HG02798 (cell line): ENCODE measurements around the gene SCT.

ENCODE experiments used
- ATAC-seq: cut with Tn5 transposase; IDR thresholded peaks from one replicate; pipeline ENCODE4 v1.9.1; 2021; ENCODE audit warnings: mild to moderate bottlenecking; ENCODE audit not compliant: unreplicated experiment, poor library complexity

The SCT gene

DNA sequence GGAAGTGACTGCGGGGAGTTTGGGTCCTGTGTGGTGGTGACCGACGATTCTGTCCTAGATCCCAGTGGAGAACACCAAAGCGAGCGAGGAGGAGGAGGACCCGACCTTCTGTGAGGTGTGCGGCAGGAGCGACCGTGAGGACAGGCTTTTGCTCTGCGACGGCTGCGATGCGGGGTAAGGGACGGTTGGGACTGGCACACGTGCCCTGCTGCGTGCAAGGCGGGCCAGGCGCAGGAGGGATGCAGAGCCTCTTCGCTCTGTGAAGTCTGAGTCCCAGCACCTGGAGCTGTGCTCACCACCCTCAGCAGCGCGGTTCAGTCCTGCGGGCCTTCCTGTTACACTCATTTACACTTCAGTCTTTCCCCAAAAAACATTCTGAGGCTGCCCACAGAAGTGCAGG lies 34.5 kb downstream of the SCT start:
- ATAC-seq: no peak

DNA sequence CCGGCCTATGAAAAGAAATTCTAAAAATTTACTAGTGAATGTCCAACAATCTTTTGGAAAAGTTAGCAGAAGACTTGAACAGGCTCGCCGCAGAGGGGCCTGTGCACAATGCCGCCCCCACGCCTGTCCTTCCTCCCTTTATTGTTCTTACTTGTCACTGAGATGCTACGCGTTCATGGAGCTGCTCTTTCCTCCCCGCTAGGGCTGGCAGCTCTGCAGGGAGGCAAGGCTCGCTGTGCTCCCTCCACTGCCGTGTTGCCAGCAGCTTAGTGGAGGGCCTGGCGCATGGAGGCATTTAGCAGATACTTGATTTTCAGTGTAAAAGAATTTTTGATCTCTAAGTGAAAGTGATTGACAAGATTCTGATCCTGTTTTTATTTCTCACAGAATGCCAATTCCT lies 36.0 kb downstream of the SCT start:
- ATAC-seq: no peak

DNA sequence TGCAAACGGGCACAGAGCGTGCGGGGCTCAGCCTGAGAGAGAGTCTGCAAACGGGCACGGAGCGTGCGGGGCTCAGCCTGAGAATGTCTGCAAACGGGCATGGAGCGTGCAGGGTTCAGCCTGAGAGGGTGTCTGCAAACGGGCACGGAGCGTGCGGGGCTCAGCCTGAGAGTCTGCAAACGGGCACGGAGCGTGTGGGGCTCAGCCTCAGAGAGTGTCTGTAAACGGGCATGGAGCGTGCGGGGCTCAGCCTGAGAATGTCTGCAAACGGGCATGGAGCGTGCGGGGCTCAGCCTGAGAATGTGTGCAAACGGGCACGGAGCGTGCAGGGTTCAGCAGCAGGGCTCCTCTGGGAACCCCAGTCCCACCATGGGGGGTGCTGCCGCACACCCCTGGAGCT lies 37.2 kb downstream of the SCT start:
- no peak for ATAC-seq

DNA sequence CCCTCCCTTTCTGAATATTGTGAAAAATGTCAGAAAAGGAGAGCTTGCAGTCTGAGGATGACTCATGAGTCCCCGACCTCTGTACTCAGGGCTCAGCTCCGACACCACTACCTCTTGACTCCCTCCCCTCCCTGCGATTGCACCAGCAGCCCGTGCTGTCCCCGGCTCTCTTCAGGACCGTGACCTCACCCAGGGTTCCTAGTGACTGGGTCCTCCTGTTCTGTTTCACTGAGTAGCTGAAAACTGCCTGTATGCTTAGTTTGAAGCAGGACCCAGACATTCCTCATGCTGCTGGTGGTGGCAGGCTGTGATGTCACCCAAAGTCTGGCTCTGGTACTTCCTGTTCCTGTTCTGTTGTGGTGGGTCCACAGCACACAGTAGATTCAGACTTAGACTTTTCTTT lies 39.0 kb downstream of the SCT start:
- ATAC-seq: no peak

DNA sequence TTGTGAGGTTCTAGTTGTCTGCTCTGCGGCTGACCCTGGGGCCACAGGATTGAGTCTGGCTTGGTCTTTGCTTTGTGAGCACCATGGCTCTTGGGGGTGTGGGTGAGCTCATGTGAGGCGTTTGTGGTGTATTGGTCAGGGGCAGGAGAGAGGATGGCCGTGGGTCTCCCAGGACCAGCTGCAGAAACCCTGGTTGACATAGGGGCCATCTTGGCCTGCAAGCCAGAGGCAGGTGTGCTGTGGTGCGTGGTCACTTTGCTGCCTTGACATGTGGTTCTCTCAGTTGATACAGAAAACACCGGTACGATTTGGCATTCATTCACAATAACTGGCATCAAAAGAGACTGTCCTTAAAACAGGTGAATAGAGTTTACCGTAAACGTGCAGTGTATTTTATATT lies 39.4 kb downstream of the SCT start:
- no peak for ATAC-seq

DNA sequence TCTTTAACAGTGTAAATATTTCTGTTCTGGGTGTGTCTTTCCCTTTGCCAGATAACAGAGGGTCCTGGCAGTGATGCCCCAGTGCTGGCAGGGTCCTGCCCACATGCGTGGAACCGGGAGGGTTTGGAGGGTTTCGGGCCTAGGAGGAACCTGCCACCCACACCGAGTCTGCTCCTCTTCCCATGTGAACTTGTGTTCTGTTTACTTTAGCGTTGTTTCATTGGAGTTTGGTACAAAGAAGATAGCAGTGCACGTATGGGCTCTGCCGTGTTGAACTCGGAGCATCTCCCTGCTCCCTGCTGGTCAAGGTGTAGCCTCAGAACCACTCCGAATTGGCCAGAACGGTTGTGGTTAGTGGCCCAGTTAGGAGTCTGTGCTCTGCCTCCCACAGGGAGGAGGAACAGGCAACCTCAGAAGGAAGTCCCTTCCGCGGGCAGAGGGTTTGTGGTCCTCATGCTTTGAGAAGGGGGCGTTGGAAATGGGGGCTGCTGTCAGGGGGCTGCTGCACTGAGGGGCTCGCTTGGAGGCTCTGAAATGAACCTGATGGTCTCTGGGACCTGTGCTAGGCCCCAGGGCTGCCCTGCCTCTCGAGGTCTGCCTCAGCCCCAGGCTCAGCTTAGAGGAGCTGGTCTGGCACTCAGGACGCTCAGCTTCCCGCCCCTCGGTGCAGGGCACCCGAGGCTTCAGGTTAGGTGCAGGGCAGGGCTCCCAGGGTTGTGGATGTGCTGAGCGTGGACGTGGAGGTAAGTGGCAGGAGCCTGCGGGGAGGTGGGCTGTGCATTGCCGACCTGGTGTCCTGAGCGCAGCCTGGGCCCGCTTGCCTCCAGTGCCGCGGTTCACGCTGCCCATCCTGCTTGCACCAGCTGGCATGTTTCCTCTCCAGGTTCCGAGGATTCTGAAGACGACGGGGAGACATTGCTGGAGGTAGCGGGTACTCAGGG lies 40.3 kb downstream of the SCT start:
- ATAC-seq: no peak

DNA sequence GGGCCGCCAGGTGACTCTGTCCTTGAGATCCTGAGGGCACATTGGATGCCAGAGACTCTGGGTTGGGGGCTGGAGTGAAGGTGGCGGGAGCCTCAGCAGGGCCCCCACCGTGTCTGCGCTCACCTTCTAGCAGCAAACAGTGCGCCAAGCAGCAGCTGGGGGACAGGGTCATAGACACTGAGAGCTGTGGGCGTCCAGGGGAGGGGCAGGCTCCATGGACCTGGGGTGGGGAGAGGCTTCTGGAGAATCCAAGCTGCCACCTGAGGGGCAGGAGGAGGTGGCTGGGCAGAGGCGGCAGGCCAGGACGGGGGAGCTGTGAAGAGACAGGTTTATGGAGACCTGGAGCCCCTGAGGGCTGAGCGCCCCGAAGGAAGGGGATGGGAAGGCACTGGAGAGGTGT lies 42.7 kb downstream of the SCT start:
- ATAC-seq: no peak

DNA sequence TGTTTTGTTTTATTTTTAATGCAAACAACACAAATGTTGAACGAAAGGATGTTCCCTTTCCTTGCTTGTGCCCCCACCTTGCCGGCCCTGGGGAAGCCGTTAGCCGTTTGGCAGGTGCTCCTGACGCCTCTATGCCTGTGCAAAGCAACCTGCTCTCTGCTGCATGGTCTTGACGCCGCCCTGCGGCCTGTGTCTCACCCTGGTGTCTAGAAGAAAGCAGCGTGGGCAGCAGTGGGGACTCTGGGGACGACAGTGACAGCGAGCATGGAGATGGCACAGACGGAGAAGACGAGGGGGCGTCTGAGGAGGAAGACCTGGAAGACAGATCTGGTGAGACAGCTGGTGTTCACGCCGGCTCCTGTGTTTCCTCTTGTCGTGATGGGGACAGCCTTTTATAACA lies 45.2 kb downstream of the SCT start:
- ATAC-seq: no peak

DNA sequence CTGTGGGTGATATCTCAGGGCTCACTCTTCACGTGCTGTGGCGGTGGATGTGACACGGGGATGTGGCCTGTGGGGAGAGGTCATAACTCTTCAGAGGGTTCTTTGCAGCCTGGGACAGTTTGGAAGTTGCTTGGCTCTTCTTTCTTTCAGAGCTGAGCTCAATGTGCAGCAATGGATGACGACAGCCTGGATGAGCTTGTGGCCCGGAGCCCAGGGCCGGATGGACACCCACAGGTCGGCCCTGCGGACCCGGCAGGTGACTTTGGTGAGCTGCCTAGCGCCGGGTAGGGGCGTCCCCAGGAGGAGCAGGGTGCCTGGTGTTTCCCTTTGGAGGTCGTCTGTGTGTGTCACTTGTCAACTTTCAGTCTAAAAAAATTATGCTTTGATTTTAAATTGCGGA lies 45.6 kb downstream of the SCT start:
- no peak for ATAC-seq

DNA sequence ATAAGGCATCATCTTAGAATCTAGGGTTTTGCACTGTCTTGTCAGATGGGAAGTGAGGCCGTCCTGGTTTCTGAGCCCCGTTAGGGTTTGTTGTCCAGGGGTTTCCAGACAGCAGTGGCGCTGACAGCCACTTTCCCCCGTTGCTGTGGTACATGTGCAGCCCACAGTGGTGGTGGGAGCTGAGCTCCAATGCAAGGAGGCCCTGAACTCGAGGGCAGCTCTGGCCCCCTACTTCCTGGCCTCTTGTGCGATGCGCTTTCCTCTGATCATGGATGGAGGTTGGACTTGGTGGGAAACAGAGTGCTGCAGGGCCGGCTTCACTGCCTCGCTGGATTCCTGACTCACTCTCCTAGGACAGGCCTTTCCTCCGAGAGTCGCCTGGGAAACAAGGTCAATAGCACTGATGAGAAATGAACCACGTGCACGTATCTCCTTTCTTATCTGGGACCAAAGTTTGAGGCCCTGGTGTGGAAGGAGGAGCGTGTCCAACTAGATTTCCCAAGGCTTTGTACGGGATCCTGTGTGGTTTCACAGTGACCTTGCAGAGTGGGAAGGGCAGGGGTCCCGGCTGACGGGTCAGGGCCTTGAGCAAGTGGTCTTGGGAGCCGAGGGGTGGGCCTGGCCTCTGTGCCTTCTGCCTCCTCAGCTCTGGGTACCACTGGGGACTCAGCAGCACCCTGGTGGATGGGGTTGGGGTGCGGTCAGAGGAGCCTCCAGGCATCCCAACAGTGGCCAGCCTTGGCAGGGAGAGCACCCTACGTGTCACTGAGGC lies 47.0 kb downstream of the SCT start:
- ATAC-seq: no peak

DNA sequence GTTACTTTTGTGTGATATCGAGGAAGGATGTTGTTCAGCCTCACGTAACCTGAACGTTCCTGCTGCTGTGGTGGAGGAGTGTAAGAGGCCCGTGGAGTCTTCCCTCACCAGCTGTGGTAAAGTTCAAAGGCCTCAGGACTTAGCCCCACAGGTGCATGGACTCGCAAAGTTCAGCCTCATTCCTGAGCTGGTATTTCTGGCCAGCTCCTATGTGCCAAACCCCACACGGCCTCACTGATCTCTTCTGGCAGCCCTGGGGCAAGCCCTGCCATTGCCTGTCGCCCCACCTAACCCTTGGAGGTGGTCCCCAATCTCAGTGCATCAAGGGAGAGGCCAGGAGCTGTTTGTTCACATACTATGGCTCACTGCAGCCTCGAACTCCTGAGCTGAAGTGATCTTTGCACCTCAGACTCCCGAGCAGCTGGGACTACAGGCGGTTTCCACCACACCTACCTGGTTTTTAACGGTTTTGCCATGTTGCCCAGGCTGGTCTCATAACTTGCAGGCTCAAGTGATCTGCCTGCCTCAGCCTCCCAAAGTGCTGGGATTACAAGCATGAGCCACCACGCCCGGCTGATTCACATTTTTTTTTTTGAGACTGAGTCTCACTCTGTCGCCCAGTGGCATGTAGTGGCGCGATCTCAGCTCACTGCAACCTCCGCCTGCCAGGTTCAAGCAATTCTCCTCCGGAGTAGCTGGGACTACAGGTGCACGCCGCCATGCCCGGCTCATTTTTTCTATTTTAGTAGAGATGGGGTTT lies 48.5 kb downstream of the SCT start:
- no peak for ATAC-seq

DNA sequence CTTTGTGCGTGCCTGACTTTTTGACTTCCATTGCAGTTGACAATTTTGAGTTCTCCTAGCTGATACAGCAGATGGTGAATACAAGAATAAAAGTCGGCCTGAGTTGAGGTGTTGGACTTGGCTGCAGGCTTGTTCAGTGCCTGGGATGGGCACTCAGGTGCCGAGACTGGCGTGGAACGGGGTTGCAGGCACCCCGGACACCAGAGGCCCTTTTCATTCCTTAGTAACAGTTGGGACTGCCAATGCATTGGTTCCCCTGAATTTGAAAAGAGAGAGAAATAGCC lies 49.4 kb downstream of the SCT start:
- ATAC-seq: no peak

DNA sequence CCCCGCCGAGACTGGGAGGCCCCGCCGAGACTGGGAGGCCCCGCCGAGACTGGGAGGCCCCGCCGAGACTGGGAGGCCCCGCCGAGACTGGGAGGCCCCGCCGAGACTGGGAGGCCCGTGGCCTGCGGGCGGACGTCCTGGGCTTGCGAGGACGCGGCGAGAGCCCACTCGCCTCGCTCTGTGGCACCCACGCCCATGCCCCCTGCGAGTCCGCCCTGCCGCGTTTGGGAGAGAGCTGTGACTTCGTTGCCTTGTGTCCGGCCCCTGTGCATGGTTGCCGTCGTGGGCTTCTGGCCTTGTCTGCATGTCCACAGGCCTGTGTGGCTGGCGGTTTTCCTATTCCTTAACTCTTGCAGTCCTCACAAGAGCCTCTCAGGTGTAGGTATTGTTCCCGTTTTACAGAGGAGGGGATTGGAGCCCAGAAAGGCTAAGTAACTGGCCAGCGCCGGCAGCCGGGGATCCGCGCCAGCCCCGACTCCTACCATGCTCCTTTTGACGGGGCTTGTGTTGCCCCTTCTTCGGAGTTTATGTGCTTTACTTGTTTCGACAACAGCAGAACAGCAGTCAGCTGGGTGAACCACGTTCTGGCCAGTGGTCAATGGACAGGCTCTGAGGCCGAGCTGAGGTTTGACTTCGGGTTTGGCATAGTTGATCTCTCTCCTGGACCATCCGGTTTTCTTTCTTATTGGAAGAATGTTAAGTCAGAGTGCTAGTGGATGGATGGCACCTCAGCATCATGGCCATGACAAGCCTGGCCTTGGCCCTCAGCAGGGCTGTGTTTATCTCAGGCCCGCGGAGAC lies 50.0 kb downstream of the SCT start:
- ATAC-seq: no peak
